SK-N-SH (cell line): Measurements from ENCODE around the gene C8G. TPM values are rescaled to one million over a fixed set of nuclear protein-coding genes. Genes with fewer than 3 reads are reported as not detected.
A peak's percentile ranks its signal among the peaks of the same experiment; 100 is the strongest.

Experiments used
- CTCF ChIA-PET: fragments of 300-600, 350-600 bp; formaldehyde crosslinking; extraction: SDS; loops from one replicate; lab custom pipeline; 2021; lab: Yijun Ruan, JAX
- POLR2A ChIA-PET: fragments of 350-600 bp; sonication (Branson Sonifier 250); formaldehyde crosslinking; extraction: SDS; loops from one replicate; lab custom pipeline; 2020; ENCODE audit warnings: antibody characterized with exemption, inconsistent platforms; lab: Yijun Ruan, JAX
- DNase-seq: peaks from one replicate; pipeline ENCODE4 v3.0.0; 2012
- H2AFZ ChIP-seq: fragments of 200-600 bp; sonication (generic); 2 replicates; pipeline ENCODE4 v1.8.1; 2016; ENCODE audit warnings: antibody characterized with exemption, mild to moderate bottlenecking, low read depth
- H3F3A ChIP-seq: fragments of 200-600 bp; sonication (generic); replicated peaks from 2 replicates; pipeline ENCODE3; 2016; ENCODE audit warnings: antibody characterized with exemption, mild to moderate bottlenecking; ENCODE audit not compliant: insufficient read depth
- H3K27ac ChIP-seq, 2 experiments: fragments of 200-500 bp in 1 of 2; fragments of 200-600 bp in 1 of 2; sonication (Bioruptor generic) in 1 of 2; sonication (generic), shearing (Covaris generic) in 1 of 2; 2 replicates each; pipeline versions ENCODE4 v1.5.1 to v1.6.1; 2014 to 2016; ENCODE audit warnings: low read depth in 2 of 2, inconsistent platforms in 1 of 2, low read length in 1 of 2, mild to moderate bottlenecking in 1 of 2, mixed read lengths in 1 of 2
- H3K27me3 ChIP-seq: fragments of 200-600 bp; sonication (generic), shearing (Covaris generic); 2 replicates; pipeline ENCODE4 v1.6.1; 2016; ENCODE audit warnings: mixed run types; ENCODE audit not compliant: insufficient read depth
- H3K36me3 ChIP-seq, 2 experiments: fragments of 200-500 bp in 1 of 2; fragments of 200-600 bp in 1 of 2; sonication (Bioruptor generic) in 1 of 2; sonication (generic) in 1 of 2; replicated peaks in 1 of 2; 2 replicates each; pipeline versions ENCODE3 to v1.5.1; 2014 to 2016; ENCODE audit warnings: low read length in 1 of 2, mild to moderate bottlenecking in 1 of 2; ENCODE audit not compliant: insufficient read depth in 2 of 2, control insufficient read depth in 1 of 2
- H3K4me1 ChIP-seq, 2 experiments: fragments of 200-500 bp in 1 of 2; fragments of 200-600 bp in 1 of 2; sonication (Bioruptor generic) in 1 of 2; sonication (generic), shearing (Covaris generic) in 1 of 2; 2 replicates each; pipeline versions ENCODE4 v1.5.1 to v1.6.1; 2014 to 2016; ENCODE audit warnings: low read depth in 1 of 2, low read length in 1 of 2, mixed run types in 1 of 2; ENCODE audit not compliant: insufficient read depth in 2 of 2, control insufficient read depth in 1 of 2
- H3K4me2 ChIP-seq: fragments of 200-600 bp; sonication (generic), shearing (Covaris generic); 2 replicates; pipeline ENCODE4 v1.6.1; 2017; ENCODE audit warnings: mixed run types
- H3K4me3 ChIP-seq, 2 experiments: fragments of 200-500 bp in 1 of 2; fragments of 200-600 bp in 1 of 2; sonication (Bioruptor generic) in 1 of 2; sonication (generic), shearing (Covaris generic) in 1 of 2; 2 replicates each; pipeline versions ENCODE4 v1.5.1 to v1.8.1; 2014 to 2016; ENCODE audit warnings: low read depth in 2 of 2, inconsistent platforms in 1 of 2, low read length in 1 of 2, mild to moderate bottlenecking in 1 of 2, mixed read lengths in 1 of 2, moderate library complexity in 1 of 2
- H3K79me2 ChIP-seq: fragments of 200-600 bp; sonication (generic); 2 replicates; pipeline ENCODE4 v1.8.1; 2017; ENCODE audit warnings: mild to moderate bottlenecking; ENCODE audit not compliant: insufficient read depth
- H3K9ac ChIP-seq: fragments of 200-600 bp; sonication (generic); 2 replicates; pipeline ENCODE4 v1.6.1; 2017; ENCODE audit warnings: mixed run types
- H3K9me2 ChIP-seq: fragments of 200-600 bp; sonication (generic); 2 replicates; pipeline ENCODE4 v1.6.1; 2017; ENCODE audit warnings: mixed run types
- H3K9me3 ChIP-seq: fragments of 200-600 bp; sonication (generic); 2 replicates; pipeline ENCODE4 v1.6.1; 2017; ENCODE audit warnings: mixed run types, mild to moderate bottlenecking, moderate library complexity
- H4K20me1 ChIP-seq: fragments of 200-600 bp; sonication (generic); 2 replicates; pipeline ENCODE4 v1.6.1; 2017; ENCODE audit warnings: mild to moderate bottlenecking, mixed run types; ENCODE audit not compliant: insufficient read depth
- CHD2 ChIP-seq: fragments of 150-350 bp; IDR thresholded peaks from 2 replicates; pipeline ENCODE4 v1.6.1; 2018; ENCODE audit warnings: low read length; ENCODE audit not compliant: partially characterized antibody
- ELF1 ChIP-seq: IDR thresholded peaks from 2 replicates; pipeline ENCODE4 v1.4.0; 2012
- GABPA ChIP-seq: IDR thresholded peaks from 2 replicates; pipeline ENCODE4 v1.4.0; 2012; ENCODE audit warnings: low read depth, mild to moderate bottlenecking
- MAX ChIP-seq: IDR thresholded peaks from 2 replicates; pipeline ENCODE4 v1.4.0; 2012; ENCODE audit warnings: low read depth
- MEF2A ChIP-seq: IDR thresholded peaks from 2 replicates; pipeline ENCODE4 v1.4.0; 2012; ENCODE audit warnings: low read depth, borderline replicate concordance
- MXI1 ChIP-seq: IDR thresholded peaks from 2 replicates; pipeline ENCODE4 v1.6.1; 2012; ENCODE audit warnings: mild to moderate bottlenecking, low read depth, low read length, improper control_type of control experiment
- NRF1 ChIP-seq: IDR thresholded peaks from 2 replicates; pipeline ENCODE4 v1.6.1; 2012; ENCODE audit warnings: low read depth, mild to moderate bottlenecking, low read length
- POLR2AphosphoS5 ChIP-seq: IDR thresholded peaks from 2 replicates; pipeline ENCODE4 v1.6.1; 2012; ENCODE audit warnings: low read depth, low read length
- RFX5 ChIP-seq: IDR thresholded peaks from 2 replicates; pipeline ENCODE4 v1.6.1; 2012; ENCODE audit warnings: mild to moderate bottlenecking, improper control_type of control experiment, low read length
- SMC3 ChIP-seq: IDR thresholded peaks from 2 replicates; pipeline ENCODE4 v1.6.1; 2012; ENCODE audit warnings: low read depth, low read length, improper control_type of control experiment
- TAF1 ChIP-seq: IDR thresholded peaks from 2 replicates; pipeline ENCODE4 v1.6.1; 2012; ENCODE audit warnings: low read depth, mild to moderate bottlenecking, low read length, moderate library complexity, borderline replicate concordance
- TEAD4 ChIP-seq: IDR thresholded peaks from 2 replicates; pipeline ENCODE4 v1.4.0; 2012; ENCODE audit warnings: mild to moderate bottlenecking, borderline replicate concordance; ENCODE audit not compliant: insufficient read depth
- USF1 ChIP-seq: IDR thresholded peaks from 2 replicates; pipeline ENCODE4 v1.4.0; 2012; ENCODE audit warnings: low read depth, borderline replicate concordance
- YY1 ChIP-seq: IDR thresholded peaks from 2 replicates; pipeline ENCODE4 v1.4.0; 2012; ENCODE audit warnings: low read depth, mild to moderate bottlenecking
- WGBS: methylation state at CpG from one replicate; pipeline ENCODE4 v1.1.6; 2017; ENCODE audit warnings: low lambda C conversion rate; 5-methylcytosine and 5-hydroxymethylcytosine counted together
- polyA plus RNA-seq, 3 experiments: library from polyadenylated mRNA; depleted of rRNA; stranded (reverse); fragments of >200 nt; gene quantifications; 2 replicates each; pipeline ENCODE4 v1.2.3, GENCODE V29; 2012

Gene C8G
- polyA plus RNA-seq, 1 of the 3 experiments (the other 2 are of a cell fraction), result 0.28 TPM

GRCh38 chr9:136991993-136992818, 47.2 kb downstream of the C8G start, which contains the start of gene PAXX:
PAXX (plus strand) TSS chr9:136992422; CDS start chr9:136992444, 22 bp downstream.
- peak within 1 kb of the TSS in 1 of 2 experiments; percentile 56; a peak in 2 of 4 replicates for H3K27ac ChIP-seq
- peak within 1 kb of the TSS; percentile 95 for H3K4me2 ChIP-seq
- CTCF ChIA-PET, result interaction anchor here (0.6 to 6.8 kb wide), 10 partner anchors 10 to 74 kb away, joined by 3 to 68 read pairs (median 4); partner anchors contain the start of genes ABCA2, C8G, FBXW5 and FUT7
- TF ChIP-seq YY1 (peak; percentile 56; the same call in 1 of the 2 replicates), CHD2 (no peak), MAX (peak; percentile 45), MXI1 (peak; percentile 91), RFX5 (no peak), ELF1 (peak; percentile 49; the same call in 1 of the 2 replicates), USF1 (no peak), SMC3 (no peak), MEF2A (no peak), GABPA (peak; percentile 47; the same call in 1 of the 2 replicates), TAF1 (no peak; the same call in 1 of the 2 replicates), NRF1 (peak; percentile 69), POLR2AphosphoS5 (0 out of 2 replicates have a peak, but pooled peaks have one; percentile 39), TEAD4 (no peak)
- TF ChIP-seq, all 33 proteins: peak for 7
- peak within 1 kb of the TSS; percentile 89 for H2AFZ ChIP-seq
- peaks cover 18% of the 10 kb centered on the region; the same call in 1 of the 2 replicates for H3K79me2 ChIP-seq
- peaks cover 0 to 7% of the 10 kb centered on the region in 2 experiments for H3K36me3 ChIP-seq
- 6% methylated on average over 25 of the region's 92 CpGs for WGBS
- H3F3A ChIP-seq, result no peaks in the 10 kb centered on the region
- H3K4me3 ChIP-seq, result peak within 1 kb of the TSS; percentile 80 to 85
- H3K9me2 ChIP-seq, result no peaks in the 10 kb centered on the region
- no peaks in the 10 kb centered on the region for H3K27me3 ChIP-seq
- peak; percentile 100 for DNase-seq
- POLR2A ChIA-PET, result interaction anchor here (0.6 to 1.8 kb wide), 3 partner anchors 22 to 48 kb away, joined by 3 to 7 read pairs (median 4); partner anchors contain the start of gene FBXW5
- 0 out of 2 replicates have a peak, but pooled peaks cover 3% of the 10 kb centered on the region for H4K20me1 ChIP-seq
- no peaks in the 10 kb centered on the region for H3K9me3 ChIP-seq
- H3K4me1 ChIP-seq, result peaks cover 9 to 24% of the 10 kb centered on the region in 2 experiments; a peak in 3 of 4 replicates
- H3K9ac ChIP-seq, result peak within 1 kb of the TSS; percentile 75
